Caki2 (cell line): ENCODE results near the gene CHAF1A. TPM values are rescaled to one million over a fixed set of nuclear protein-coding genes. Genes with fewer than 3 reads are reported as not detected.

ENCODE experiments used
- DNase-seq: peaks from one replicate; pipeline ENCODE4 v3.0.0-alpha.2; 2015; ENCODE audit warnings: low read depth
- in situ Hi-C: cut with HindIII; loops from 2 replicates; pipeline ENCODE4 v1.10.0; 2016; ENCODE audit warnings: low sequenced_read_pairs, low pct_unique_long_range_greater_than_20kb, mixed read lengths
- total RNA-seq: library from RNA; depleted of rRNA; stranded (reverse); fragments of >200 nt; shearing (Covaris generic); gene quantifications from 2 replicates; pipeline ENCODE4 v1.2.3, GENCODE V29; 2014; ENCODE audit warnings: low replicate concordance; rRNA removed

Gene CHAF1A, protein sequence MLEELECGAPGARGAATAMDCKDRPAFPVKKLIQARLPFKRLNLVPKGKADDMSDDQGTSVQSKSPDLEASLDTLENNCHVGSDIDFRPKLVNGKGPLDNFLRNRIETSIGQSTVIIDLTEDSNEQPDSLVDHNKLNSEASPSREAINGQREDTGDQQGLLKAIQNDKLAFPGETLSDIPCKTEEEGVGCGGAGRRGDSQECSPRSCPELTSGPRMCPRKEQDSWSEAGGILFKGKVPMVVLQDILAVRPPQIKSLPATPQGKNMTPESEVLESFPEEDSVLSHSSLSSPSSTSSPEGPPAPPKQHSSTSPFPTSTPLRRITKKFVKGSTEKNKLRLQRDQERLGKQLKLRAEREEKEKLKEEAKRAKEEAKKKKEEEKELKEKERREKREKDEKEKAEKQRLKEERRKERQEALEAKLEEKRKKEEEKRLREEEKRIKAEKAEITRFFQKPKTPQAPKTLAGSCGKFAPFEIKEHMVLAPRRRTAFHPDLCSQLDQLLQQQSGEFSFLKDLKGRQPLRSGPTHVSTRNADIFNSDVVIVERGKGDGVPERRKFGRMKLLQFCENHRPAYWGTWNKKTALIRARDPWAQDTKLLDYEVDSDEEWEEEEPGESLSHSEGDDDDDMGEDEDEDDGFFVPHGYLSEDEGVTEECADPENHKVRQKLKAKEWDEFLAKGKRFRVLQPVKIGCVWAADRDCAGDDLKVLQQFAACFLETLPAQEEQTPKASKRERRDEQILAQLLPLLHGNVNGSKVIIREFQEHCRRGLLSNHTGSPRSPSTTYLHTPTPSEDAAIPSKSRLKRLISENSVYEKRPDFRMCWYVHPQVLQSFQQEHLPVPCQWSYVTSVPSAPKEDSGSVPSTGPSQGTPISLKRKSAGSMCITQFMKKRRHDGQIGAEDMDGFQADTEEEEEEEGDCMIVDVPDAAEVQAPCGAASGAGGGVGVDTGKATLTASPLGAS
- 45.4 and 61.0 TPM in 2 replicates for total RNA-seq

DNA sequence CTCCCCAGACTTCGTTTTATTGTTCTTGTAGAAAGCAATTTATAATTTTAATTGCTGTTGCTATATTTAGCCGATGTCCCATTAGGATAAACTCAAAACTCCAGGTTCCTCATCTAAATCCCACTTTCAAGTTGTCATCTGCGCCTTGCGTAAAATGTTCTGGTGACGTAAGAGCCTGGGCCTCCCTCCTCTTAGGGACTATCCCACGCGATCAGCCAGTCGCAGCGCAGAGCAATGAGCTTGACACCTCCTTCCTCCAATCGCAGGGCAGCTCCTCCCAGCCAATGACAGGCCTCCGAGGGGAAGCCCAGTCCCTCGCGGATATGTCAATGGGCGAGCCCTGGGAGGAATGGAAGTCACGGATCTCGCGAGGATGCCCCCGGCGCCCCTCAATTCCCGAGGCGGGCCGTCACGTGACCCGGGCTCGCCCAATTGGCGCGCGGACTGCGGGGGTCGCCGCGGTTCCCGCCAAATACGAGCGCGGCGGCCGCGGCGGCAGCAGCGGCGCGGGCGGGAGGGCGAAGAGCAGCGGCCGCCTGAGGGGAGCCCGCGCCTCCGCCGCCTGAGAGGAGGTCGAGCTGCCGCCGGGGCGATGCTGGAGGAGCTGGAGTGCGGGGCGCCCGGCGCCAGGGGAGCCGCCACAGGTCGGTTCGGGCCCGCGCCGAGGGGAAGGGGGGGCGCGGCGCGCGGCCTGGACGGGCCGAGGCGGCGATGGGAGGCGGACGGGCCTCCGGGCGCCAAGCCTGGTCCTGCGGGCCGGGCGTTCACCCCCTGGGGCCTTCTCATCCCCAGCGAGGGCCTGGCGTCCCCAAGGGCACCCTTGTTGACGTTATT, at the start of gene CHAF1A:
Gene CHAF1A (plus strand): TSS at position 470 of the 834 bp plus-strand sequence. CDS start 123 bp downstream, at position 593.
- in situ Hi-C loops, result no loop called here
- peak; percentile 100 for DNase-seq

DNA sequence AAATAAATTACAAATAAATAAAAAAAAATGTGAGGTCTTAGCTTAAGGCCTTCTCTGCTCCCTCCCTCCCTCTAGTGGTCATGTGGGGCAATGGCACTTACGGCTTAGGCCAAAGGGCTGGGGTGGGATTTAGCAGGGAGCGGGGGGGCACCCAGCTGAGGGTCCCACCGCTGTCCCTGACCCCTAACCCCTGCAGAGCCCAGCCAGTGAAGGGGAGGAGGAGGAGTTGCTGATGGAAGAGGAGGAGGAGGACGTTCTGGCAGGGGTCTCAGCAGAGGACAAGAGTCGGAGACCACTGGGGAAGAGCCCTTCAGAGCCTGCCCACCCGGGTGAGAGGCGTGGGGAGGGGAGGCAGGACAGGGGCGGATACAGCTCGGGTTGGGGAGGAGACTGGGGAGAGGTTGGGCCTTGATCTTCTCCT, 49.7 kb upstream of the CHAF1A start:
- DNase-seq, result no peak
- in situ Hi-C loops, result no loop called here

DNA sequence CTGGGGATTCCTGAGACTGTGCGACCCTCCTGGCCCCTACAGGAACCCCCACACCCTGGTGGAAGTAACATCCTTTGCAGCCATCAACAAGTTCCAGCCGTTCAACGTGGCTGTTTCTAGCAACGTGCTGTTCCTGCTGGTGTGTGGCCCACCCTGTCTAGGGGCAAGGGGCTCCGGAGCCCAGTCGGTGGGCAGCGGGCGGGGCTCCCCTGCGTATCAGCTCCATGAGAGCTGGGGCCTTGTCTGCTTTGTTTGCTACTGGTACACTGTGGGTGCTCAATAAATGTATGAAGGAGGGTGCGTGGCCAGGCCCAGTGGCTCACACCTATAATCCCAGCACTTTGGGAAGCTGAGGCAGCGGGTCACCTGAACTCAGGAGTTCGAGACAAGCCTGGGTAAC, 48.2 kb upstream of the CHAF1A start:
- no peak for DNase-seq
- in situ Hi-C loops, result no loop called here

DNA sequence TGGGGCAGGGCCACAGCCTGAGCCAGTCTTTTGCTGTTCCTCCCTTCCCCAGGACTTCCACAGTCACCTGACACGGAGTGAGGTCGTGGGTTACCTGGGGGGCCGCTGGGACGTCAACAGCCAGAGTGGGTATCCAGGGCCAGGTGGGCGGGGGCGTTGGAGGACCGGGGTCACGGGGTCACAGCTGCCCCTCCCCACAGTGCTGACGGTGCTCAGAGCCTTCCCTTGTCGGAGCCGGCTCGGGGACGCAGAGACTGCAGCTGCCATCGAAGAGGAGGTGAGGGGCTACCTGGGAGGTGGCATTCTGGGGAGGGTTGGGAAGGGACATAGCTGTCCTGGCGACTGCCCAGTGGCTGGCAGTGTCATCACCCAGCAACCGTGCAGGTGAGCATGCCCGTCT, 47.5 kb upstream of the CHAF1A start:
- in situ Hi-C loops, result no loop called here
- no peak for DNase-seq

DNA sequence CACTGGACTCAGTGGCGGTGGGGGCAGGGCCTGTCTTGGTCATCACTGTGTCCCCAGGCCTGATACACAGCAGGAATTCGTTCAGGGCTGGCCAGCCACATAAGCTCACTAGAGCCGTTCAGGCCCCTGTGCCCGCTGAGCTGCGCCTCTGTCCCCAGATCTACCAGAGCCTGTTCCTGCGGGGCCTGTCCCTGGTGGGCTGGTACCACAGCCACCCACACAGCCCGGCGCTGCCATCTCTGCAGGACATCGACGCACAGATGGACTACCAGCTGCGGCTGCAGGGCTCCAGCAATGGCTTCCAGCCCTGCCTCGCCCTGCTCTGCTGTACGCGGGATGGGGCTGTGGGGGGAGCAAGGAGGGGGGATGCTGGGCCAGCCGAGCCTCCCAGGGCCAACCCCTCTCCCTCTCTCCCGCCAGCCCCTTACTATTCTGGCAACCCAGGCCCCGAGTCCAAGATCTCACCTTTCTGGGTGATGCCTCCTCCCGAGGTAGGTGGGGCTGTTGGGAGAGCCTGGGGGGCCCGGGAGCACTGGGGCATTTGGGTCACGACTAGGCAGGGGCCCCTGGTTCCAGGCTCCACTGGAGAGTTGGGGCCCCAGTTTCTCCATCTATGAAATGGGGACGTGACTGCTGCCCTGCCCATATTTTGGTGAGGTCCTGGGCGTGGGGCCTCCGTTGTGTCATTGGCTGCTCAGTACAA, 45.2 kb upstream of the CHAF1A start:
- in situ Hi-C loops, result no loop called here
- DNase-seq, result no peak

DNA sequence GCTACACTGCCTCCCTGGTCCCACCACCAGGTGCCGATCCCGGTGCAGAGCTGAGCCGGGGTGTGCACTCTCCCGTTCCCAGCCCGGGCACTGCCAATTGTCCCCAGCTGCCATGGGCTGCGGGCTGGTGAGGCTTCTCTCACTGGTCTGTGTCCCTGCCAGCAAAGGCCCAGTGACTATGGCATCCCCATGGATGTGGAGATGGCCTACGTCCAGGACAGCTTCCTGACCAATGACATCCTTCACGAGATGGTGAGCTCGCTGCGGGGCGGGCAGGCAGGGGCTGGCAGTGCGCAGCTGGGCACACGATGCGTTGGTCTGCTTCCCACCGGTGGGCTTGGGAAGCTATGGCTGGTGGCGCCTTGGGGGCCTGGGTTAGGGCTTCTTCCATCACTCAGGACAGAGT, 44.5 kb upstream of the CHAF1A start:
- in situ Hi-C loops, result no loop called here
- no peak for DNase-seq

DNA sequence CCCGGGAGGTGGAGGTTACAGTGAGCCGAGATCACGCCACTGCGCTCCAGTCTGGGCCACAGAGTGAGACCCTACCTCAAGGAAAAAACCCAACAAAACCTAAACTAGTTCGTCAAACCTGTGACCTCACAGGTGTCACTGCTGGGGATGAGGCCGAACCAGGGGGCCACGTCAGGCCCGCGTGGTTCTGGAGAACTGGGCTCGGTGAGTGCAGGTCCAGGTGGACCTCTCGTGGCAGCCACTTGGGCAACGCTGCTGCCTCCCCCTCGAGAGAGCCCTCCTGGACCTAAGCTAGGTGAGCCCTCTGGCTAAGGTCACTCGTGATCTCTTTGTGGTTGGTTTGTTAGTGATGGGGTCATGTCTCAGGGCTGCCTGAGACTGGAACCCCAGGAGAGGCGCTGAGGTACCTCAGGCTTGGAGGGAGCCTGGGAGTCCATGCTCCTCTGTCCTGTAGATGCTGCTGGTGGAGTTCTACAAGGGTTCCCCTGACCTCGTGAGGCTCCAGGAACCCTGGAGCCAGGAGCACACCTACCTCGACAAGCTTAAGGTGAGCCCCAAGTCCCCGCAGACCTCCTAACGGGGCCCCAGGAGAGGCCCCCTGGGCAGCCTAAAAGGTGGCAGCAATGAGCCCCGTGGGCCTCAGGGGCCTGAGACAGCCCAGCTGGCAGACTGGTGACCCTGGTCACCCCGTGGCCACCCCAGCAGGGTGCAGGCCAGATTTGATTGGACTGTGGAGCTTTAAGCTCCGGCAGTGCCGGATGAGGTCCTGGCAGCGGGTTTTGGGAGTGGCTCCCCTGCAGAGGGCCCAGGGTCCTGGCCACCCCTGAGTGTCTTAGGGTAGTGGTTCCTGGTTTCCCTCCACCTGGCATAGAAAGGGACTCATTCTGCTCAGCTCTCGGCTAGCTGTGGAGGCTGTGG, 43.5 kb upstream of the CHAF1A start:
- in situ Hi-C loops, result no loop called here
- DNase-seq, result no peak

DNA sequence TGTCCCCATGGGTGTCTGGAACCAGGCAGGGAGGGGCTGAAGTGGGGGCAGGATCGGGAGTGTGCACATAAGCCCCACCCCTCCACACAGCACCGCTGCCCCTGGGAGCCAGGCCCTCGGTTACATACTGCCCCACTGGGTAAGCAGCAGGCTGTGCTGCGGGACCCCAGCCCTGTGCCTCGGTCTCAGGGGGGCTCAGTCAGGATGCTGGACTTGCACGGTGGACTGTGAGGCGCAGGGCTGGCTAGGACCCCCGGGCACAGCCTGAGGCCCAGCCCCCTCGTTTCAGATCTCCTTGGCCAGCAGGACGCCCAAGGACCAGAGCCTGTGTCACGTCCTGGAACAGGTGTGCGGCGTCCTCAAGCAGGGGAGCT, 42.8 kb upstream of the CHAF1A start:
- no peak for DNase-seq
- in situ Hi-C loops, result no loop called here

DNA sequence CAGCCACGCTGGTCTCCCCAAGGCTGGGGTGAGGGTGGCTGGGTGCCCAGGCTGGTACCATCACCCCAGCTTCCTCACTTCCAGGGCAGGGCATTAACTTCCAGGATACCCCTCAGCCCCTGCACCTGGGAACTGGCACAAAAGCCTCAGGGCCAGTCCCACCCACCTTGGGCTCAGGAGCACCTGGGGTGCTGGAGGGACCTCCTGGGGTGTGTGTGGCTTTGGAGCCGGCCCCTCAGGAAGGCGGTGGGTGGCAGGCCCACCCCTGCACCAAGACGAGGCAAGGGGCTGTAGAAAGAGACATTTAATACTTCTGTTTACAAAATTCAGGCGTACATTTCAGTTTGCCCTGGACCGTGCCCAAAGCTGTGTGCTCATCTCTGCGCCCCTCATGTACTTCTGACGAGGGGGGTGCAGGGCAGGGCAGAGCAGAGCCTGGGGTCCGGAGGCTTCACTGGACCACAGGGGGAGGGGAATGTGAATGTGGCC, 42.3 kb upstream of the CHAF1A start:
- in situ Hi-C loops, result no loop called here
- no peak for DNase-seq

DNA sequence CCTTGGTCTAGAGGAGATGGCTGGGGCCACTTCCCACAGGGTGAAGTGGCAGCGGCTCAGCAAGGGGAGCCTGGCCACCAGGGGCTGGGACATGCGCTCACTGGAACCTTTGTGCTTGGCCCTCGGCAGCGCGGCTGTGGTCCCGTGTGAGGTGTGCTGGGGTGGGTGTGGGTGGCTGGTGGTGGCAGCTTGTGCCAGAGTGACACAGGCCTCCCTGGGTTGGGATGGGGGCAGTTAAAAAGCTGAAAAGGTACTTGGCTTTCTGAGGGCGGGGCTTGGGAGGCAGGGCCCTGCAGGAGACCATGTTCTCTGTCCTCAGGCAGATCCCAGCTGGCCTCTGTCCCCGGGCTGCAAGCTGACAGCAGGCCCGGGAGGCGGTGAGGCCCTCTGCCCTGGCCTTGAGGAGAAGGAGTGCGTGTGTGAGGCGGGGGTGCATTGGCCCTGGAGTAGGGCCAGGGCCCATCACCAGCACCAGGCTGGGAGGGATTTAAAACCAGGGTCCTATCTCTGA, 41.7 kb upstream of the CHAF1A start:
- in situ Hi-C loops, result no loop called here

DNA sequence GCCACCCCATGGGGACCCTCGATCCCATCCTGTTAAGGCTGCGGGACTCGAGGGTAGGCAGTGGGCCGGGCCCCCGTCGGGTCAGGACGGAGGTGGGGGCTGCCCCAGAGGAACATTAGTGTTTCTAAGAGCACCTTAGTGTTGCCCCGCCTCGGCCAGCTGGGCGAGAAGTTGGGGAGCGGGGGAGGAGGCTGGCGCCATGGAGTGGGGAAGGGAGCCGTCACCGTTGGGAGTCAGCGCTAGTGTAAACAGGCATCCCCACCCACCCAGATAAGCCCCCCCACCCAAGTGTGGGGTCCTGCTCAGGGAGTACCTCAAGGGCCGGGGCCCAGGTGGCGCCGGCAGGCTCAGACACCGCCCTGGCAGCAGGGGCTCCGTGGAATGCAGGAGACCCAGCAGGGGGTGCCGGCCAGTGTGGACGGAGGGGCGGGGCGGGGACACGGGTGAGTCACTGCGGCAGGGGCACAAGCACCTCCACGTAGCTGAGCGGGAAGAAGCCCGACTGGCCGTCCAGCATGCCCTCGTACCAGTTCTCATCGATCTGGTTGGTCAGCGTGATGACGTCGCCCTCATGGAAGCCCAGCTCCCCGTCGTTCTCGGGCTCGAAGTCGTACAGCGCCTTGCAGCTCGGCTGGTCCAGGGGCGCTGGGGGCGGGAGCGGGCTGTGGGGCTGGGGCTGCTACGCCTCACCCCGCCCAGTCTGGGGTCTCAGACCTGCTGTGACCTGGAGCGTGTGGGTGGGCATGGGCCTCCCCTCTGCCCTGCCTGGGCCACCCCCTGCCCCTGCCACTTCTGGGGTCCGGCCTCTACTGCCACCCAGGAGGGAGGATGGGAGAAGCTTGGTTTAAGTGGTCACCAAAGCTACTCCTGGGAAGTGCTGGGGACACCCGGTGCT, 41.0 kb upstream of the CHAF1A start:
- in situ Hi-C loops, result no loop called here
- no peak for DNase-seq

More for the DNA sequence above, 41.7 kb upstream of the CHAF1A start:
- DNase-seq, result no peak

DNA sequence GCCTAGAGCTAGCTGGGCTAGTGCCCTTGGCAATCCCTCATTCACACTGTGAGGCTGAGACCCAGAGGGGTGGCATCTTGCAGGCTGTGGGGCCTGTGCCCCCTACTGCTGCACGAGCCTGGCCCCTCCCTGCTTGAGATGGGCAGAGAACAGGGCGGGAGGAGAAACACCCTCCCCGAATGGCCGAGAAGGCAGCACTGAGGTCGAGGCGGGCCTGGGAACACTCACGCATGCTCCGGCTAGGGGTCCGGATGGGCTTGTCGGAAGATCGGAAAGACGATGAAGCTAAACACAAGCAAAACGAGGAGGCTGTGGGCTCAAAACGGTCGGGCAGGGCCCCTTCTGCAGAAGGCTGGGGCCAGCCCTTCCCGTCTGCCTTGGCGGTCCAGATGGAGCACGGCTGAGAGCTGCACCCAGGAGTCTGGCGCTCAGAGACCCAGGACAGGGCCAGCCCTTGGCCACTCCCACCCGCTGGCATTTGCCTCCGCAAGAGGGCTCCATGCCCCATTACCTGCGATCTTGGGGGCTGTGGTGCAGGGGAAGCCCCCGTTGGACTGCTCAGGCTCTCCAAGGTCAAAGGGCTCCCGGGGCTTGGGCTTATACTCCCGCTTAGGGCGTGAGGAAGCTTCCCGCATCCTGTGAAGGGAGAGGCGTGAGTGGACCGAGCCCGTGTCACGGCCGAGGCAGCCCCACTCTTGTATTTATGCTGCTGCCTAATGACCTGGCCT, 40.2 kb upstream of the CHAF1A start:
- in situ Hi-C loops, result no loop called here
- DNase-seq, result no peak

DNA sequence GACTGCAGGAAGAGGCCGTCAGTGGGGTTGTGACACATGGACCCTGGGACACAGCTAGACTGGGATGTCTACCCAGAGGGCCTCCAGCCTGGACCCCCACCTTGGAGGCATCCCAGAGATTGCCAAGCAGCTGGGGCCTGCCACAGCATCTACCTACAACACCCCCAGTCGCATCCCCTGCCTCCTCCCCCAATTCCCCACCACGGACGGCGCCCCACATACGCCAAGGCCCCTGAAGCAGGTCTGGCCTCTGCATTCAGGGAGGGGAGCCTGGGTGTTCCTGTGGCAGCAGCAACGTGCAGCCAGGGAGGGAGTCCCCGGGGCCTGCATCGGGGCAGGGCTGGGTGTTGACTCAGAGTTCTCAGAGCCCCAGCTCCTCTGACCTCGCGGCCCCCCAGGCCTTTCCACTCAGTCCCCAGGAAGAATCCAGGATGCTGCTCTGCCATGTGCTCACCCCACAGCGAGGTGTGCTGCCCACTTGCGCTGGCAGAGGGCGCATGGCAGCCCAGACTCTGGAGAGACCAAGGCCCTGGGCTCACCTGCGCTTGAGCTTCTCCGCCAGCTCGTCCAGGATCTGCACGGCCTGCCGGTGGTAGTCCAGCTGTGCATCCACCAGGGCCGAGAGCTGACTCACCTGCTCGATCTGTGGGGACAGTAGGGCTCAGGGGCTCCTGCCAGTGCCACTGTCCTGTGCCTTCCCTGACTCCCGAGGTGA, 39.5 kb upstream of the CHAF1A start:
- DNase-seq, result no peak
- in situ Hi-C loops, result no loop called here

DNA sequence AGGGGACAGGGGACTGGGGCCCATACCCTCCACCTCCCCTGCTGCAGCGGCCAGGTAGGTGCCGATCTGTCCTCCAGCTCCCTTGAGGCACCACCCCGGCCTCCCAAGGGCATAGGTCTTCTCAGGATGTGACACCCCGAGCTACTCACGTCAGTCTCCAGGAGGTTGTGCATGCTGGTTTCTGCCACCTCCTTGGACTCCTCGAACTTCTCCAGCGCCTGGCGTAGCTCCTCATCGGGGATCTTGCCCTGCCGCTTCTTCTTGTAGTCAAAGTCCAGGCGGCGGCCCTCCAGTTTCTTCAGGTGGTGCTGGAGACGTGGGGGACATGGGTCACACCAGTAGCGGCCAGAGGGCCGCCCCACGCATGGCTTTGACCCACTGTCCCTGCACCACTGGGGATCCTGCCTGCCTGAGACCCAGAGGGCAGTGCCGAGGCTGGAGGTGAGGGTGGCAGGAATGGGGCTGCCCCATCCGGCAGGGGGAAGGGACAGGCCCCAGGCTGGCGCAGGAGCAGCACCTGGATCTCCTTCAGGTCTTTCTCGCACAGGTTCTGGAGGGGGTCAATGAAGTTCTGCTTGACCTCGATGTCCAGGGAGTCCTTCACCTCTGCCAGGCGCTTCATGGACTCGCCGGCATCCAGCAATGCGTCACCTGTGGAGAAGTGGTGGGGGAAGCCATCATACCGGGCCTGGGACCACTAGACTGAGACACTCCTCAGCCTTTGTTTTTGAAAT, 38.7 kb upstream of the CHAF1A start:
- in situ Hi-C loops, result no loop called here
- no peak for DNase-seq
